Renal pelvis (tissue), 3 donors: ENCODE data around the gene RAX. TPM values are rescaled to one million over a fixed set of nuclear protein-coding genes. Genes with fewer than 3 reads are reported as not detected.

Source experiments
- polyA plus RNA-seq, 3 donors: library from polyadenylated mRNA; unstranded; fragments of 120-200 nt; gene quantifications; one replicate each; pipeline ENCODE4 v1.2.1, GENCODE V29; 2013; ENCODE audit not compliant: insufficient read length in 3 of 3

RAX gene
- polyA plus RNA-seq, 3 donors: not detected

Other genes with a start within 250 kb of the RAX start
- 10 to 100 TPM; 64.4 to 68.3 (median 64.5) TPM for gene SEC11C, start 133.6 kb downstream of the RAX start, polyA plus RNA-seq
- 1 to 10 TPM in 1 of 3 donors, under 1 TPM in 2; 0.27 to 1.3 (median 0.53) TPM for gene GRP, start 53.3 kb downstream of the RAX start, polyA plus RNA-seq
- gene CPLX4, start 45.2 kb upstream of the RAX start, polyA plus RNA-seq: under 1 TPM; 0.07 to 0.26 (median 0.22) TPM
- gene LMAN1, start 85.8 kb upstream of the RAX start, polyA plus RNA-seq: 100 to 1,000 TPM in 2 of 3 donors, 10 to 100 TPM in 1; 94.5 to 115 (median 106) TPM